HCT116 (cell line): ENCODE results near the gene CXCL8. TPM values are rescaled to one million over a fixed set of nuclear protein-coding genes. Genes with fewer than 3 reads are reported as not detected.

ENCODE experiments used
- ATAC-seq: fragments of 200-7000 bp; cut with Tn5 transposase; 2 replicates; pipeline ENCODE4 v1.9.1; 2020; ENCODE audit warnings: mild to moderate bottlenecking, moderate library complexity
- BruUV-seq: library from RNA; stranded (reverse); fragments of 400-500 nt; replicated peaks from 2 replicates; lab custom pipeline; 2021; lab: Mats Ljungman, UMichigan
- CTCF ChIA-PET: fragments of 300-600 bp; sonication (Branson Sonifier 250); formaldehyde crosslinking; loops from one replicate; lab custom pipeline; 2021; ENCODE audit warnings: antibody characterized with exemption; lab: Charles Lee
- POLR2A ChIA-PET: fragments of 300-600, 350-600 bp; sonication (Branson Sonifier 250); formaldehyde crosslinking; loops from one replicate; lab custom pipeline; 2021; ENCODE audit warnings: antibody characterized with exemption; lab: Charles Lee
- RAD21 ChIA-PET, 2 experiments: fragments of 300-600 bp; sonication (Branson Sonifier 250); formaldehyde crosslinking; loops; one replicate each; lab custom pipeline; 2023; ENCODE audit warnings: low total read pairs in 2 of 2; ENCODE audit not compliant: uncharacterized antibody in 2 of 2, unreplicated experiment in 2 of 2, low non-redundant PET in 1 of 2; lab: Charles Lee
- DNase-seq: peaks from one replicate; pipeline ENCODE4 v3.0.0-alpha.2; 2010; ENCODE audit warnings: low read depth, low spot score
- H2AFZ ChIP-seq: fragments of 200-600 bp; shearing (Covaris generic), sonication (generic); 2 replicates; pipeline ENCODE4 v1.6.1; 2017; ENCODE audit warnings: low read depth, mixed run types, mixed read lengths, antibody characterized with exemption, low read length; ENCODE audit not compliant: poor library complexity, severe bottlenecking
- H3K27ac ChIP-seq: 2 replicates; pipeline ENCODE4 v1.5.1; 2012; ENCODE audit warnings: low read depth, low read length
- H3K27me3 ChIP-seq: fragments of 200-600 bp; sonication (generic); 2 replicates; pipeline ENCODE4 v1.6.1; 2016; ENCODE audit warnings: mixed run types, low read length, mixed read lengths; ENCODE audit not compliant: insufficient read depth
- H3K36me3 ChIP-seq, 2 experiments: fragments of 200-500 bp in 1 of 2; fragments of 200-600 bp in 1 of 2; sonication (Bioruptor generic) in 1 of 2; sonication (generic) in 1 of 2; 2 replicates each; pipeline versions ENCODE4 v1.5.1 to v1.6.1; 2014 to 2016; ENCODE audit warnings: low read length in 2 of 2, inconsistent platforms in 1 of 2, mixed read lengths in 1 of 2, mixed run types in 1 of 2; ENCODE audit not compliant: insufficient read depth in 2 of 2, control insufficient read depth in 1 of 2
- H3K4me1 ChIP-seq, 2 experiments: fragments of 200-600 bp in 1 of 2; sonication (generic) in 1 of 2; 2 replicates each; pipeline versions ENCODE4 v1.5.1 to v1.6.1; 2012 to 2017; ENCODE audit warnings: low read length in 2 of 2, inconsistent platforms in 1 of 2, mild to moderate bottlenecking in 1 of 2, mixed read lengths in 1 of 2, mixed run types in 1 of 2, moderate library complexity in 1 of 2; ENCODE audit not compliant: insufficient read depth in 2 of 2, control insufficient read depth in 1 of 2
- H3K4me2 ChIP-seq: fragments of 200-600 bp; sonication (generic); 2 replicates; pipeline ENCODE4 v1.6.1; 2017; ENCODE audit warnings: mixed run types, low read length, mixed read lengths
- H3K4me3 ChIP-seq, 2 experiments: fragments of 200-600 bp in 1 of 2; sonication (generic) in 1 of 2; replicated peaks in 1 of 2; 2 replicates each; pipeline ENCODE4 v1.5.1; 2011 to 2016; ENCODE audit warnings: low read length in 2 of 2, control low read depth in 1 of 2, low read depth in 1 of 2, mild to moderate bottlenecking in 1 of 2, mixed read lengths in 1 of 2, mixed run types in 1 of 2
- H3K79me2 ChIP-seq: fragments of 200-600 bp; sonication (generic); 2 replicates; pipeline ENCODE4 v1.6.1; 2017; ENCODE audit warnings: mild to moderate bottlenecking, mixed run types, low read length, moderate library complexity, mixed read lengths; ENCODE audit not compliant: insufficient read depth
- H3K9ac ChIP-seq: fragments of 200-600 bp; sonication (generic); 2 replicates; pipeline ENCODE4 v1.6.1; 2016; ENCODE audit warnings: low read length, mixed read lengths
- H3K9me2 ChIP-seq: fragments of 200-600 bp; sonication (generic), shearing (Covaris generic); 2 replicates; pipeline ENCODE4 v1.6.1; 2017; ENCODE audit warnings: mixed run types, mild to moderate bottlenecking, moderate library complexity; ENCODE audit not compliant: insufficient read depth
- H3K9me3 ChIP-seq, 2 experiments: fragments of 200-500 bp in 1 of 2; fragments of 200-600 bp in 1 of 2; sonication (Bioruptor generic) in 1 of 2; sonication (generic) in 1 of 2; 2 replicates each; pipeline ENCODE4 v1.6.1; 2014 to 2017; ENCODE audit warnings: low read length in 2 of 2, mixed read lengths in 2 of 2, inconsistent platforms in 1 of 2, low read depth in 1 of 2, mild to moderate bottlenecking in 1 of 2, mixed run types in 1 of 2, moderate library complexity in 1 of 2; ENCODE audit not compliant: control insufficient read depth in 1 of 2, insufficient read depth in 1 of 2
- H4K20me1 ChIP-seq: fragments of 200-600 bp; sonication (generic), shearing (Covaris generic); 2 replicates; pipeline ENCODE4 v1.6.1; 2017; ENCODE audit warnings: mixed run types, mild to moderate bottlenecking, moderate library complexity; ENCODE audit not compliant: insufficient read depth
- CBX3 ChIP-seq: IDR thresholded peaks from 2 replicates; pipeline ENCODE4 v1.6.1; 2012; ENCODE audit warnings: low read depth
- ELF1 ChIP-seq: IDR thresholded peaks from 2 replicates; pipeline ENCODE4 v1.6.1; 2012; ENCODE audit warnings: low read depth, borderline replicate concordance
- FOSL1 ChIP-seq: IDR thresholded peaks from 2 replicates; pipeline ENCODE4 v1.6.1; 2012; ENCODE audit warnings: low read depth
- MAX ChIP-seq: IDR thresholded peaks from 2 replicates; pipeline ENCODE4 v1.6.1; 2012
- SIN3A ChIP-seq: IDR thresholded peaks from 2 replicates; pipeline ENCODE4 v1.6.1; 2012; ENCODE audit warnings: low read depth
- SP1 ChIP-seq: IDR thresholded peaks from 2 replicates; pipeline ENCODE4 v1.6.1; 2012; ENCODE audit warnings: low read depth
- TCF7L2 ChIP-seq: IDR thresholded peaks from 2 replicates; pipeline ENCODE4 v1.7.0; 2011; ENCODE audit warnings: borderline replicate concordance, inconsistent platforms; ENCODE audit not compliant: insufficient read depth, insufficient read length; ENCODE audit errors: extremely low read depth
- YY1 ChIP-seq: IDR thresholded peaks from 2 replicates; pipeline ENCODE4 v1.6.1; 2011; ENCODE audit warnings: low read length, low read depth, moderate library complexity, mild to moderate bottlenecking; ENCODE audit not compliant: insufficient replicate concordance; ENCODE audit errors: extremely low read depth
- ZBTB33 ChIP-seq: IDR thresholded peaks from 2 replicates; pipeline ENCODE4 v1.6.1; 2011; ENCODE audit warnings: mild to moderate bottlenecking, low read length, moderate library complexity; ENCODE audit not compliant: insufficient replicate concordance; ENCODE audit errors: extremely low read depth
- ZNF274 ChIP-seq: fragments of 200-500 bp; sonication (Bioruptor generic); IDR thresholded peaks from 2 replicates; pipeline ENCODE4 v1.6.1; 2014; ENCODE audit warnings: mild to moderate bottlenecking, low read depth, low read length, inconsistent platforms
- intact Hi-C: fragments of 100-400 bp; cut with micrococcal nuclease; formaldehyde crosslinking; loops from 2 replicates; pipeline ENCODE4 v1.10.0; 2022
- total RNA-seq: library from RNA; stranded (reverse); gene quantifications from one replicate; pipeline ENCODE4 v1.2.1, GENCODE V29; 2021; ENCODE audit not compliant: unreplicated experiment

CXCL8 gene
- total RNA-seq, 1 experiment from 2014 or later = 1.8 TPM

- H3K79me2 ChIP-seq = no peaks in the 10 kb centered on the region
- no peak overlapping the region for H3K4me2 ChIP-seq
- H3K9me2 ChIP-seq = no peaks in the 10 kb centered on the region
- no peak overlapping the region for H3K4me3 ChIP-seq
- no peak for DNase-seq
- no peak for TF ChIP-seq SP1
- no peak for TF ChIP-seq TCF7L2
- no peak for TF ChIP-seq MAX
- TF ChIP-seq ZNF274 = no peak
- TF ChIP-seq ELF1 = no peak
- no peak for TF ChIP-seq ZBTB33
- TF ChIP-seq FOSL1 = no peak
- no peak for TF ChIP-seq YY1
- TF ChIP-seq SIN3A = no peak
- TF ChIP-seq CBX3 = no peak
- POLR2A ChIA-PET = no interaction called here
- no peaks in the 10 kb centered on the region for H4K20me1 ChIP-seq
- no peak overlapping the region for H3K27ac ChIP-seq
- no peaks in the 10 kb centered on the region for H3K36me3 ChIP-seq
- no peak overlapping the region for H2AFZ ChIP-seq
- no peaks in the 10 kb centered on the region for H3K4me1 ChIP-seq
- no peak for ATAC-seq
- CTCF ChIA-PET = no interaction called here
- H3K9ac ChIP-seq = no peak overlapping the region
- BruUV-seq = no TSS peak
- intact Hi-C loops = no loop called here
- RAD21 ChIA-PET = no interaction called here
- H3K27me3 ChIP-seq = no peaks in the 10 kb centered on the region
- H3K9me3 ChIP-seq = no peaks in the 10 kb centered on the region
Observed at GRCh38 chr4:73731968-73732610, 8.3 kb upstream of the CXCL8 start.
